SU-DHL-6 (cell line): ENCODE data around the gene MPPED2.

Experiments used
- CTCF ChIP-seq: fragments of 200-600 bp; sonication (generic); IDR thresholded peaks from one replicate; pipeline ENCODE4 v1.5.1; 2017; ENCODE audit warnings: antibody characterized with exemption, mild to moderate bottlenecking, low read length, moderate library complexity; ENCODE audit not compliant: insufficient read depth, poor library complexity, severe bottlenecking
- EZH2phosphoT487 ChIP-seq: fragments of 200-600 bp; sonication (generic), shearing (Covaris generic); conservative IDR thresholded peaks from 2 replicates; pipeline ENCODE4 v1.6.1; 2018; ENCODE audit warnings: mild to moderate bottlenecking, antibody characterized with exemption, low read length, moderate library complexity, mixed read lengths

GRCh38 chr11:30368394-30368793, 217.8 kb downstream of the MPPED2 start:
- no peak for TF ChIP-seq CTCF
- no peak for TF ChIP-seq EZH2phosphoT487
